Skeletal muscle satellite cell (primary cell): ENCODE measurements around the gene UQCR11.

Source experiments
- H3K27me3 ChIP-seq: 2 replicates; pipeline ENCODE4 v1.7.0; 2013; ENCODE audit warnings: low read length; ENCODE audit not compliant: control insufficient read depth, insufficient read depth
- H3K36me3 ChIP-seq: 2 replicates; pipeline ENCODE4 v1.7.0; 2013; ENCODE audit warnings: mild to moderate bottlenecking, control low read depth, low read length; ENCODE audit not compliant: insufficient read depth
- H3K4me1 ChIP-seq: 2 replicates; pipeline ENCODE4 v1.7.0; 2013; ENCODE audit warnings: low read length; ENCODE audit not compliant: control insufficient read depth, insufficient read depth
- H3K4me2 ChIP-seq: 2 replicates; pipeline ENCODE4 v1.7.0; 2013; ENCODE audit warnings: mild to moderate bottlenecking, low read length
- H3K4me3 ChIP-seq: 2 replicates; pipeline ENCODE4 v1.7.0; 2013; ENCODE audit warnings: low read length
- H3K9ac ChIP-seq: 2 replicates; pipeline ENCODE4 v1.7.0; 2013; ENCODE audit warnings: mild to moderate bottlenecking, low read depth, low read length, moderate library complexity
- H3K9me3 ChIP-seq: replicated peaks from 2 replicates; pipeline ENCODE4 v1.7.0; 2013; ENCODE audit warnings: mild to moderate bottlenecking, control low read depth, low read length

The UQCR11 gene

GRCh38 chr19:1579222-1579621 lies 26.0 kb downstream of the UQCR11 start:
- Histone ChIP-seq H3K4me3 (no peak overlapping the region), H3K9me3 (no peaks in the 10 kb centered on the region), H3K4me1 (no peaks in the 10 kb centered on the region), H3K36me3 (peaks cover 56% of the 10 kb centered on the region), H3K9ac (no peak overlapping the region), H3K27me3 (no peaks in the 10 kb centered on the region), H3K4me2 (no peak overlapping the region)

- H3K4me3 ChIP-seq, result no peak overlapping the region
- H3K4me2 ChIP-seq, result no peak overlapping the region
- H3K9me3 ChIP-seq, result no peaks in the 10 kb centered on the region
- no peaks in the 10 kb centered on the region for H3K27me3 ChIP-seq
- peaks cover 47% of the 10 kb centered on the region for H3K36me3 ChIP-seq
- no peak overlapping the region for H3K9ac ChIP-seq
- H3K4me1 ChIP-seq, result no peaks in the 10 kb centered on the region
Observed at GRCh38 chr19:1577929-1578618, 27.2 kb downstream of the UQCR11 start.

- H3K9ac ChIP-seq, result no peak overlapping the region
- H3K36me3 ChIP-seq, result peaks cover 46% of the 10 kb centered on the region
- H3K4me3 ChIP-seq, result no peak overlapping the region
- no peaks in the 10 kb centered on the region for H3K4me1 ChIP-seq
- H3K4me2 ChIP-seq, result no peak overlapping the region
- H3K9me3 ChIP-seq, result no peaks in the 10 kb centered on the region
- H3K27me3 ChIP-seq, result no peaks in the 10 kb centered on the region
Observed at GRCh38 chr19:1577090-1577928, 28.0 kb downstream of the UQCR11 start.

- H3K4me2 ChIP-seq, result no peak overlapping the region
- H3K9me3 ChIP-seq, result no peaks in the 10 kb centered on the region
- H3K4me1 ChIP-seq, result no peaks in the 10 kb centered on the region
- H3K4me3 ChIP-seq, result no peak overlapping the region
- H3K9ac ChIP-seq, result no peak overlapping the region
- peaks cover 41% of the 10 kb centered on the region for H3K36me3 ChIP-seq
- H3K27me3 ChIP-seq, result no peaks in the 10 kb centered on the region
Observed at GRCh38 chr19:1576242-1577089, 28.8 kb downstream of the UQCR11 start.

- Histone ChIP-seq H3K36me3 (peaks cover 32% of the 10 kb centered on the region), H3K4me2 (no peak overlapping the region), H3K9ac (no peak overlapping the region), H3K9me3 (no peaks in the 10 kb centered on the region), H3K27me3 (no peaks in the 10 kb centered on the region), H3K4me1 (no peaks in the 10 kb centered on the region), H3K4me3 (no peak overlapping the region)
Observed at GRCh38 chr19:1575323-1576241, 29.7 kb downstream of the UQCR11 start.

GRCh38 chr19:1574354-1575136 lies 30.7 kb downstream of the UQCR11 start:
- Histone ChIP-seq H3K9ac (no peak overlapping the region), H3K4me1 (no peaks in the 10 kb centered on the region), H3K36me3 (peaks cover 23% of the 10 kb centered on the region), H3K27me3 (no peaks in the 10 kb centered on the region), H3K9me3 (no peaks in the 10 kb centered on the region), H3K4me2 (no peak overlapping the region), H3K4me3 (no peak overlapping the region)

GRCh38 chr19:1572795-1573194 lies 32.5 kb downstream of the UQCR11 start:
- Histone ChIP-seq H3K4me2 (no peak overlapping the region), H3K9me3 (no peaks in the 10 kb centered on the region), H3K27me3 (no peaks in the 10 kb centered on the region), H3K4me3 (no peak overlapping the region), H3K4me1 (peaks cover 4% of the 10 kb centered on the region), H3K9ac (no peak overlapping the region), H3K36me3 (peaks cover 12% of the 10 kb centered on the region)

- Histone ChIP-seq H3K9ac (no peak overlapping the region), H3K4me3 (no peak overlapping the region), H3K9me3 (no peaks in the 10 kb centered on the region), H3K36me3 (peaks cover under 1% of the 10 kb centered on the region), H3K27me3 (no peaks in the 10 kb centered on the region), H3K4me1 (peaks cover 4% of the 10 kb centered on the region), H3K4me2 (no peak overlapping the region)
Observed at GRCh38 chr19:1571358-1571757, 33.9 kb downstream of the UQCR11 start.

- Histone ChIP-seq H3K4me1 (peaks cover 8% of the 10 kb centered on the region), H3K9me3 (no peaks in the 10 kb centered on the region)
Observed at GRCh38 chr19:1570836-1571235, 34.4 kb downstream of the UQCR11 start.

GRCh38 chr19:1569997-1570396 lies 35.3 kb downstream of the UQCR11 start:
- Histone ChIP-seq H3K27me3 (no peaks in the 10 kb centered on the region), H3K4me3 (no peak overlapping the region), H3K4me1 (peaks cover 13% of the 10 kb centered on the region), H3K9ac (no peak overlapping the region), H3K9me3 (no peaks in the 10 kb centered on the region), H3K36me3 (no peaks in the 10 kb centered on the region), H3K4me2 (no peak overlapping the region)

More at GRCh38 chr19:1570836-1571235, 34.4 kb downstream of the UQCR11 start:
- no peak overlapping the region for H3K9ac ChIP-seq
- H3K4me2 ChIP-seq, result no peak overlapping the region
- no peaks in the 10 kb centered on the region for H3K27me3 ChIP-seq
- no peak overlapping the region for H3K4me3 ChIP-seq
- H3K36me3 ChIP-seq, result no peaks in the 10 kb centered on the region
